Loucy (cell line): Measurements from ENCODE around the gene ANGPTL2.

ENCODE experiments used
- H2AFZ ChIP-seq: fragments of 200-600 bp; sonication (generic); 2 replicates; pipeline ENCODE4 v1.6.0; 2016; ENCODE audit warnings: antibody characterized with exemption, mild to moderate bottlenecking, low read length, moderate library complexity
- H3F3A ChIP-seq: fragments of 200-600 bp; 2 replicates; pipeline ENCODE4 v1.6.0; 2016; ENCODE audit warnings: antibody characterized with exemption, low read depth, mild to moderate bottlenecking
- H3K27me3 ChIP-seq: fragments of 200-600 bp; sonication (generic); 2 replicates; pipeline ENCODE4 v1.6.1; 2014; ENCODE audit warnings: low read length, mild to moderate bottlenecking; ENCODE audit not compliant: insufficient read depth, poor library complexity, severe bottlenecking
- H3K36me3 ChIP-seq: fragments of 200-600 bp; sonication (generic); 2 replicates; pipeline ENCODE4 v1.6.1; 2016; ENCODE audit warnings: low read length; ENCODE audit not compliant: insufficient read depth
- H3K4me1 ChIP-seq: fragments of 200-600 bp; sonication (generic); 2 replicates; pipeline ENCODE4 v1.5.1; 2014; ENCODE audit warnings: low read length, mild to moderate bottlenecking; ENCODE audit not compliant: insufficient read depth, poor library complexity, severe bottlenecking
- H3K4me2 ChIP-seq: fragments of 200-600 bp; sonication (generic); 2 replicates; pipeline ENCODE4 v1.6.0; 2014; ENCODE audit warnings: antibody characterized with exemption, low read length, low read depth, mild to moderate bottlenecking; ENCODE audit not compliant: poor library complexity, severe bottlenecking
- H3K4me3 ChIP-seq: fragments of 200-600 bp; sonication (generic); 2 replicates; pipeline ENCODE4 v1.5.1; 2014; ENCODE audit warnings: low read length, mild to moderate bottlenecking, mixed read lengths; ENCODE audit not compliant: poor library complexity, severe bottlenecking
- H3K79me2 ChIP-seq: fragments of 200-600 bp; sonication (generic); 2 replicates; pipeline ENCODE4 v1.6.1; 2014; ENCODE audit warnings: low read length; ENCODE audit not compliant: insufficient read depth
- H3K9ac ChIP-seq: fragments of 200-600 bp; sonication (generic); 2 replicates; pipeline ENCODE4 v1.6.0; 2014; ENCODE audit warnings: mild to moderate bottlenecking, low read depth, low read length, moderate library complexity; ENCODE audit not compliant: poor library complexity, severe bottlenecking
- H3K9me2 ChIP-seq: fragments of 200-600 bp; sonication (generic); replicated peaks from 2 replicates; pipeline ENCODE4 v1.6.1; 2016; ENCODE audit warnings: low read depth, low read length, mixed read lengths
- H3K9me3 ChIP-seq: fragments of 200-600 bp; sonication (generic); 2 replicates; pipeline ENCODE4 v1.6.1; 2014; ENCODE audit warnings: mild to moderate bottlenecking, antibody characterized with exemption, low read length, low read depth; ENCODE audit not compliant: insufficient read depth
- H4K20me1 ChIP-seq: fragments of 200-600 bp; sonication (generic); 2 replicates; pipeline ENCODE4 v1.6.0; 2014; ENCODE audit warnings: antibody characterized with exemption, low read length, mild to moderate bottlenecking; ENCODE audit not compliant: insufficient read depth, poor library complexity, severe bottlenecking
- CTCF ChIP-seq: fragments of 200-600 bp; sonication (generic); conservative IDR thresholded peaks from 2 replicates; pipeline ENCODE4 v1.5.1; 2014; ENCODE audit warnings: mild to moderate bottlenecking, antibody characterized with exemption, low read length
- EZH2phosphoT487 ChIP-seq: fragments of 200-600 bp; IDR thresholded peaks from 2 replicates; pipeline ENCODE4 v1.6.1; 2018; ENCODE audit warnings: antibody characterized with exemption, mild to moderate bottlenecking, moderate library complexity, borderline replicate concordance

Gene ANGPTL2

DNA sequence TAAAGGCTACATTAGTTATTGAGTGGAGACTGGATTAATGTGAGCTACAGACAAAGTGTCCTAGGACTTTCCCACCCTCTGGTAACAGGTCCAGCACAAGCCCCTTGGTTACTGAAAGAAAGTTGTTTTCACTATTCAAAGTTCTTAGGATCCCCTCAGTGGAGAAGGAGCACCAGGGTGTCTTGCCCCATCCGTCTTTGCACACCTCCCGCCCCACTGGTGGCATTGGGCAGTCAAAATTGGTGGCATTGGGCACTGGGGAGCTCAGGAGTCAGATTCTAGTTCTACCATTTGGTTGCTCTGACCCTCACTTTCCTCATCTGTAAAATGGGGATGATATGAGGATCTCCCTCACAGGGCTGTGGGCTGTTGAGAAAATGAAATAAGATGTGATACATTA, 2.4 kb upstream of the ANGPTL2 start:
- H3K27me3 ChIP-seq = no peaks in the 10 kb centered on the region
- TF ChIP-seq CTCF (no peak), EZH2phosphoT487 (no peak)

DNA sequence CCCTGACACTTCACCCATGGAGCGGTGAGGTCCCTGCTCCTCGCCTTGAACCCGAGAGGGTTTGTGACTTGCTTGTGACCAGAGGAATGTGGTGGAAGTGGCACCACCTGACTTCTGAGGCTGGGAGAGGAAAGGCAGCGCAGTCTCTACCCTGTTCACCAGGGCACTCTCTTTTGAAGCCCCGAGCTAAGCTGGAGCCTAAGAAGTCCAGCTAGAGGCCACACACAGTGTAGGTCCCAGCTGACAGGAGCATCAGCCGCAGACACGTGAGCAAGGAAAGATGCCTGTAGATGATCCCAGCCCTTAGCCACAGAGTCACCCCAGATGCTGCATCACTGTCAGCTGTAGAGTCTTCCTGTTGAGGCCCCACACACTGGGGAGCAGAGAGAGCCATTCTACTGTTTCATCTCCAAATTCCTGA, 1.7 kb upstream of the ANGPTL2 start:
- no peak overlapping the region for H3K4me3 ChIP-seq
- no peaks in the 10 kb centered on the region for H3K9me3 ChIP-seq
- no peaks in the 10 kb centered on the region for H3K27me3 ChIP-seq
- H3K36me3 ChIP-seq = no peaks in the 10 kb centered on the region
- no peaks in the 10 kb centered on the region for H3K9me2 ChIP-seq
- no peaks in the 10 kb centered on the region for H3K4me1 ChIP-seq
- no peaks in the 10 kb centered on the region for H4K20me1 ChIP-seq
- no peak overlapping the region for H3K4me2 ChIP-seq
- TF ChIP-seq EZH2phosphoT487 (no peak), CTCF (no peak)
- H3F3A ChIP-seq = no peaks in the 10 kb centered on the region
- no peak overlapping the region for H2AFZ ChIP-seq
- no peaks in the 10 kb centered on the region for H3K79me2 ChIP-seq
- H3K9ac ChIP-seq = no peak overlapping the region

More for the DNA sequence above, 2.4 kb upstream of the ANGPTL2 start:
- H3K9ac ChIP-seq = no peak overlapping the region
- H3K4me2 ChIP-seq = no peak overlapping the region
- no peaks in the 10 kb centered on the region for H3K9me2 ChIP-seq
- H3F3A ChIP-seq = no peaks in the 10 kb centered on the region
- no peaks in the 10 kb centered on the region for H3K79me2 ChIP-seq
- H3K36me3 ChIP-seq = no peaks in the 10 kb centered on the region
- H3K4me3 ChIP-seq = no peak overlapping the region
- no peaks in the 10 kb centered on the region for H3K4me1 ChIP-seq
- no peaks in the 10 kb centered on the region for H4K20me1 ChIP-seq
- H2AFZ ChIP-seq = no peak overlapping the region
- H3K9me3 ChIP-seq = no peaks in the 10 kb centered on the region

- H3F3A ChIP-seq = no peaks in the 10 kb centered on the region
- no peak overlapping the region for H3K4me2 ChIP-seq
- no peaks in the 10 kb centered on the region for H3K9me3 ChIP-seq
- no peaks in the 10 kb centered on the region for H3K79me2 ChIP-seq
- TF ChIP-seq CTCF (no peak), EZH2phosphoT487 (no peak)
- H3K36me3 ChIP-seq = no peaks in the 10 kb centered on the region
- no peak overlapping the region for H2AFZ ChIP-seq
- H3K4me3 ChIP-seq = no peak overlapping the region
- H4K20me1 ChIP-seq = no peaks in the 10 kb centered on the region
- no peaks in the 10 kb centered on the region for H3K27me3 ChIP-seq
- no peaks in the 10 kb centered on the region for H3K4me1 ChIP-seq
- H3K9ac ChIP-seq = no peak overlapping the region
- no peaks in the 10 kb centered on the region for H3K9me2 ChIP-seq
Observed at GRCh38 chr9:127123064-127123890, 842 bp upstream of the ANGPTL2 start.
